IMR-90 (cell line): Measurements from ENCODE around the gene EGFL7. TPM values are rescaled to one million over a fixed set of nuclear protein-coding genes. Genes with fewer than 3 reads are reported as not detected.

Source experiments
- ATAC-seq: fragments of 200-7000 bp; cut with Tn5 transposase; 2 replicates; pipeline ENCODE4 v1.9.1; 2020; ENCODE audit warnings: low read depth, mild to moderate bottlenecking, moderate library complexity
- BruUV-seq: library from RNA; stranded (reverse); fragments of 400-500 nt; replicated peaks from 2 replicates; lab custom pipeline; 2021; lab: Mats Ljungman, UMichigan
- CTCF ChIA-PET: fragments of 300-600 bp; formaldehyde crosslinking; extraction: SDS; loops from one replicate; lab custom pipeline; 2021; ENCODE audit warnings: antibody characterized with exemption; lab: Yijun Ruan, JAX
- POLR2A ChIA-PET: fragments of 300-600 bp; sonication (Branson Sonifier 250); formaldehyde crosslinking; loops from one replicate; lab custom pipeline; 2022; ENCODE audit warnings: antibody characterized with exemption; ENCODE audit not compliant: unreplicated experiment; lab: Charles Lee
- DNase-seq: peaks from one replicate; pipeline ENCODE4 v3.0.0; 2013
- H2AFZ ChIP-seq: replicated peaks from 2 replicates; pipeline ENCODE3; 2013; ENCODE audit warnings: low read length, mild to moderate bottlenecking; ENCODE audit not compliant: poor library complexity
- H2AK5ac ChIP-seq: 2 replicates; pipeline ENCODE4 v1.6.1; 2013; ENCODE audit warnings: low read depth, low read length, inconsistent platforms
- H2AK9ac ChIP-seq: replicated peaks from 2 replicates; pipeline ENCODE3; 2013; ENCODE audit warnings: mild to moderate bottlenecking, low read depth, low read length, moderate library complexity; ENCODE audit not compliant: poor library complexity
- H2BK120ac ChIP-seq: 2 replicates; pipeline ENCODE4 v1.6.1; 2013; ENCODE audit warnings: low read depth, low read length, inconsistent platforms
- H2BK15ac ChIP-seq: 3 replicates; pipeline ENCODE4 v1.6.1; 2013; ENCODE audit warnings: low read depth, low read length, inconsistent platforms
- H2BK20ac ChIP-seq: 2 replicates; pipeline ENCODE4 v1.6.1; 2013; ENCODE audit warnings: low read depth, mild to moderate bottlenecking, inconsistent platforms, low read length, moderate library complexity
- H2BK5ac ChIP-seq: 2 replicates; pipeline ENCODE4 v1.6.1; 2013; ENCODE audit warnings: mild to moderate bottlenecking, low read depth, low read length, inconsistent platforms; ENCODE audit not compliant: poor library complexity, severe bottlenecking
- H3K14ac ChIP-seq: replicated peaks from 2 replicates; pipeline ENCODE4 v1.6.1; 2013; ENCODE audit warnings: low read depth, low read length, inconsistent platforms
- H3K18ac ChIP-seq: 2 replicates; pipeline ENCODE4 v1.6.1; 2013; ENCODE audit warnings: low read depth, low read length, control low read depth
- H3K23ac ChIP-seq: 2 replicates; pipeline ENCODE4 v1.6.1; 2013; ENCODE audit warnings: low read depth, low read length, inconsistent platforms
- H3K27ac ChIP-seq: 2 replicates; pipeline ENCODE4 v1.5.1; 2013; ENCODE audit warnings: mild to moderate bottlenecking, control low read depth, low read length; ENCODE audit not compliant: insufficient read depth
- H3K27me3 ChIP-seq: 2 replicates; pipeline ENCODE4 v1.6.1; 2013; ENCODE audit warnings: low read length; ENCODE audit not compliant: control insufficient read depth, insufficient read depth
- H3K36me3 ChIP-seq: 2 replicates; pipeline ENCODE4 v1.6.1; 2013; ENCODE audit warnings: low read length, mixed read lengths; ENCODE audit not compliant: control insufficient read depth, insufficient read depth
- H3K4ac ChIP-seq: 2 replicates; pipeline ENCODE4 v1.6.1; 2013; ENCODE audit warnings: low read depth, low read length, inconsistent platforms
- H3K4me1 ChIP-seq: 2 replicates; pipeline ENCODE4 v1.6.1; 2013; ENCODE audit warnings: low read length, mixed read lengths; ENCODE audit not compliant: control insufficient read depth, insufficient read depth
- H3K4me2 ChIP-seq: 2 replicates; pipeline ENCODE4 v1.6.1; 2013; ENCODE audit warnings: low read depth, mild to moderate bottlenecking, control low read depth, low read length, moderate library complexity
- H3K4me3 ChIP-seq: 2 replicates; pipeline ENCODE4 v1.5.1; 2013; ENCODE audit warnings: low read depth, mild to moderate bottlenecking, control low read depth, low read length, moderate library complexity; ENCODE audit not compliant: insufficient read depth
- H3K56ac ChIP-seq: 2 replicates; pipeline ENCODE4 v1.6.1; 2013; ENCODE audit warnings: low read length, inconsistent platforms; ENCODE audit not compliant: insufficient read depth; ENCODE audit errors: extremely low read depth
- H3K79me1 ChIP-seq, 2 experiments: 2 replicates each; pipeline ENCODE4 v1.6.1; 2013; ENCODE audit warnings: low read length in 2 of 2, inconsistent platforms in 1 of 2, low read depth in 1 of 2
- H3K9ac ChIP-seq: 2 replicates; pipeline ENCODE4 v1.6.1; 2013; ENCODE audit warnings: low read depth, low read length, control low read depth
- H3K9me1 ChIP-seq: 2 replicates; pipeline ENCODE4 v1.6.1; 2013; ENCODE audit warnings: low read length, inconsistent platforms; ENCODE audit not compliant: insufficient read depth
- H3K9me3 ChIP-seq: 2 replicates; pipeline ENCODE4 v1.6.1; 2013; ENCODE audit warnings: low read length; ENCODE audit not compliant: control insufficient read depth, insufficient read depth
- H4K20me1 ChIP-seq: 2 replicates; pipeline ENCODE4 v1.6.1; 2013; ENCODE audit warnings: low read length, inconsistent platforms; ENCODE audit not compliant: insufficient read depth
- H4K5ac ChIP-seq: 2 replicates; pipeline ENCODE4 v1.6.1; 2013; ENCODE audit warnings: mild to moderate bottlenecking, low read depth, low read length, control low read depth
- H4K8ac ChIP-seq, 2 experiments: 2 replicates each; pipeline ENCODE4 v1.6.1; 2013; ENCODE audit warnings: low read depth in 2 of 2, low read length in 2 of 2, control low read depth in 1 of 2, inconsistent platforms in 1 of 2
- H4K91ac ChIP-seq: 2 replicates; pipeline ENCODE4 v1.6.1; 2013; ENCODE audit warnings: low read depth, low read length, inconsistent platforms; ENCODE audit not compliant: insufficient read depth
- CEBPB ChIP-seq: IDR thresholded peaks from 2 replicates; pipeline ENCODE4 v1.6.1; 2012; ENCODE audit warnings: low read depth, low read length, improper control_type of control experiment
- CHD1 ChIP-seq: IDR thresholded peaks from 2 replicates; pipeline ENCODE4 v1.6.1; 2012; ENCODE audit warnings: low read depth, low read length, improper control_type of control experiment
- NFE2L2 ChIP-seq: fragments of 150-350 bp; IDR thresholded peaks from 2 replicates; pipeline ENCODE4 v1.6.1; 2016; ENCODE audit warnings: low read depth, mild to moderate bottlenecking, low read length
- RAD21 ChIP-seq: IDR thresholded peaks from 2 replicates; pipeline ENCODE4 v1.6.1; 2012; ENCODE audit warnings: low read length, improper control_type of control experiment
- WGBS, 2 experiments: methylation state at CpG; one replicate each; pipeline versions ENCODE4 v1.1.5 to v1.1.7; 2013; ENCODE audit warnings: missing lambda C conversion rate in 2 of 2; ENCODE audit not compliant: insufficient read length in 1 of 2; ENCODE audit errors: extremely low coverage in 2 of 2; 5-methylcytosine and 5-hydroxymethylcytosine counted together
- dilution Hi-C: fragments of 300-500 bp; cut with HindIII; formaldehyde crosslinking; loops from one replicate; pipeline ENCODE4 v1.14.3; 2018; ENCODE audit warnings: low sequenced_read_pairs; ENCODE audit not compliant: unreplicated experiment
- in situ Hi-C: fragments of 300-500 bp; cut with MboI; formaldehyde crosslinking; loops from 3 replicates; pipeline ENCODE4 v1.14.3; 2019; ENCODE audit warnings: low sequenced_read_pairs, inconsistent platforms, mixed read lengths
- intact Hi-C: fragments of 100-400 bp; cut with micrococcal nuclease; formaldehyde crosslinking; loops from 2 replicates; pipeline ENCODE4 v1.10.0; 2022
- polyA plus RNA-seq, 3 experiments: library from polyadenylated mRNA; depleted of rRNA; stranded (reverse); fragments of >200 nt; gene quantifications; 2 replicates each; pipeline ENCODE4 v1.2.3, GENCODE V29; 2012; ENCODE audit warnings: low replicate concordance in 1 of 3
- total RNA-seq: library from RNA; depleted of rRNA; stranded (reverse); fragments of >200 nt; gene quantifications from 2 replicates; pipeline ENCODE4 v1.2.3, GENCODE V29; 2012

The EGFL7 gene
- total and polyA plus RNA-seq, 2 of the 4 experiments (the other 2 are of a cell fraction), result 2.2 to 10.4 TPM

DNA sequence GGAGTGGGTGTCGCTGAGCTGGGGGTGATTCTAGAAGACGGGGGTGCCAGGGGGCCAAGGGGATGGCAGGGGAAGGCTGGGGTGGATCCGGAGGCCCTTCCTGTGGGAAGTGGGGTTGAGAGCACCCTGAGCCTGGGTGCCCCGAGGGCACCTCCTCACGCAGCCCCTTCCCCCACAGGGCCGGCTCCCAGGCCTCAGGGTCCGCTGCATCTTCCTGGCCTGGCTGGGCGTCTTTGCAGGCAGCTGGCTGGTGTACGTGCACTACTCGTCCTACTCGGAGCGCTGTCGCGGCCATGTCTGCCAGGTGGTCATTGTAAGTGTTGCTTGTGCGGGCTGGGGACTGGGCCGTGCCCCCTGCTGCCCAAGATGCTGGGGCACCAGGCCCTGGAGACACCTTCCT lies 54.7 kb downstream of the EGFL7 start:
- H4K8ac ChIP-seq, result no peak overlapping the region
- 94% methylated on average over 7 of the region's 16 CpGs; no CpG with 5 or more reads in 1 of the 2 experiments for WGBS, 2 experiments
- no peak overlapping the region for H2BK15ac ChIP-seq
- intact Hi-C loops (no loop called here), dilution Hi-C loops (no loop called here), in situ Hi-C loops (no loop called here)
- no peak overlapping the region for H3K14ac ChIP-seq
- no peak overlapping the region for H3K9ac ChIP-seq
- H3K4me1 ChIP-seq, result peaks cover 12% of the 10 kb centered on the region
- peaks cover 12% of the 10 kb centered on the region for H3K27me3 ChIP-seq
- H2BK5ac ChIP-seq, result no peak overlapping the region
- H4K91ac ChIP-seq, result no peak overlapping the region
- H4K20me1 ChIP-seq, result peaks cover 26% of the 10 kb centered on the region
- no peak overlapping the region for H3K18ac ChIP-seq
- H3K56ac ChIP-seq, result no peak overlapping the region
- no TSS peak for BruUV-seq
- H3K9me3 ChIP-seq, result no peaks in the 10 kb centered on the region
- no peak overlapping the region for H3K4me2 ChIP-seq
- H2BK20ac ChIP-seq, result no peak overlapping the region
- TF ChIP-seq RAD21 (no peak), CHD1 (no peak), CEBPB (no peak), NFE2L2 (no peak)
- no peak for DNase-seq
- H2AFZ ChIP-seq, result no peak overlapping the region
- no peak for ATAC-seq
- ChIA-PET POLR2A (no interaction called here), CTCF (no interaction called here)
- no peaks in the 10 kb centered on the region; a peak in 1 of 4 replicates for H3K79me1 ChIP-seq
- no peak overlapping the region for H3K23ac ChIP-seq
- H4K5ac ChIP-seq, result no peak overlapping the region
- H2AK5ac ChIP-seq, result no peak overlapping the region
- no peak overlapping the region for H3K4ac ChIP-seq
- no peak overlapping the region for H2BK120ac ChIP-seq
- 0 out of 2 replicates have a peak, but pooled peaks cover 3% of the 10 kb centered on the region for H3K9me1 ChIP-seq
- no peak overlapping the region for H3K27ac ChIP-seq
- H3K36me3 ChIP-seq, result peaks cover 13% of the 10 kb centered on the region
- H3K4me3 ChIP-seq, result no peak overlapping the region
- no peak overlapping the region for H2AK9ac ChIP-seq
